Measurements from ENCODE around the gene PFN3. TPM values are rescaled to one million over a fixed set of nuclear protein-coding genes. Genes with fewer than 3 reads are reported as not detected.

The PFN3 gene
- total RNA-seq, 1 donor from 2014 or later: not detected

GRCh38 chr5:177412603-177413233 is 12.3 kb upstream of the PFN3 start:
- no peaks in the 10 kb centered on the region for H3K27me3 ChIP-seq
- no peak for DNase-seq (ENCODE audit: extremely low spot score in 2 of 2)
- no peak overlapping the region for H3K4me3 ChIP-seq
- H3K27ac ChIP-seq: no peak overlapping the region
- intact Hi-C loops (cut with DNase I): no loop called here
- H3K36me3 ChIP-seq: no peaks in the 10 kb centered on the region
- no peaks in the 10 kb centered on the region for H3K4me1 ChIP-seq
- TF ChIP-seq POLR2A (IDR thresholded peaks at IDR 0.05): no peak
- no peak for TF ChIP-seq CTCF (IDR thresholded peaks at IDR 0.05)
- no peak for TF ChIP-seq POLR2AphosphoS5 (IDR thresholded peaks at IDR 0.05; ENCODE audit: insufficient read depth in 1 of 2, low read depth in 1 of 2)
- no peaks in the 10 kb centered on the region for H3K9me3 ChIP-seq

- TF ChIP-seq CTCF (IDR thresholded peaks at IDR 0.05): no peak
- no peak for TF ChIP-seq POLR2A (IDR thresholded peaks at IDR 0.05)
- no peak for TF ChIP-seq POLR2AphosphoS5 (IDR thresholded peaks at IDR 0.05; ENCODE audit: insufficient read depth in 1 of 2, low read depth in 1 of 2)
- H3K4me3 ChIP-seq: no peak overlapping the region
- H3K4me1 ChIP-seq: no peaks in the 10 kb centered on the region
Observed at GRCh38 chr5:177410575-177410974, 10.1 kb upstream of the PFN3 start.

GRCh38 chr5:177409043-177409801 is 8.8 kb upstream of the PFN3 start, which contains the start of gene F12:
Gene F12 (minus strand): TSS chr5:177409564. CDS start chr5:177409527, 37 bp downstream.
- no peak for TF ChIP-seq POLR2AphosphoS5 (IDR thresholded peaks at IDR 0.05; ENCODE audit: insufficient read depth in 1 of 2, low read depth in 1 of 2)
- TF ChIP-seq CTCF (IDR thresholded peaks at IDR 0.05): no peak
- no peak for TF ChIP-seq POLR2A (IDR thresholded peaks at IDR 0.05)
- intact Hi-C loops (cut with DNase I): no loop called here
- Histone ChIP-seq H3K27ac (no peak within 1 kb of the TSS), H3K4me1 (peaks cover 8% of the 10 kb centered on the region), H3K9me3 (no peaks in the 10 kb centered on the region), H3K27me3 (no peaks in the 10 kb centered on the region), H3K4me3 (no peak within 1 kb of the TSS), H3K36me3 (no peaks in the 10 kb centered on the region)
- DNase-seq (ENCODE audit: extremely low spot score in 2 of 2): no peak

More at GRCh38 chr5:177410575-177410974, 10.1 kb upstream of the PFN3 start:
- intact Hi-C loops (cut with DNase I): no loop called here
- no peak overlapping the region for H3K27ac ChIP-seq
- H3K36me3 ChIP-seq: no peaks in the 10 kb centered on the region
- no peaks in the 10 kb centered on the region for H3K9me3 ChIP-seq
- no peak for DNase-seq (ENCODE audit: extremely low spot score in 2 of 2)
- no peaks in the 10 kb centered on the region for H3K27me3 ChIP-seq

GRCh38 chr5:177405805-177406204 is 5.3 kb upstream of the PFN3 start:
- H3K4me3 ChIP-seq: no peak overlapping the region
- no peak overlapping the region for H3K27ac ChIP-seq
- no peak for TF ChIP-seq CTCF (IDR thresholded peaks at IDR 0.05)
- TF ChIP-seq POLR2AphosphoS5 (IDR thresholded peaks at IDR 0.05; ENCODE audit: insufficient read depth in 1 of 2, low read depth in 1 of 2): no peak
- TF ChIP-seq POLR2A (IDR thresholded peaks at IDR 0.05): no peak
- H3K36me3 ChIP-seq: no peaks in the 10 kb centered on the region
- DNase-seq (ENCODE audit: extremely low spot score in 2 of 2): no peak
- no peaks in the 10 kb centered on the region for H3K9me3 ChIP-seq
- intact Hi-C loops (cut with DNase I): no loop called here
- peaks cover 32% of the 10 kb centered on the region for H3K4me1 ChIP-seq
- H3K27me3 ChIP-seq: peaks cover 7% of the 10 kb centered on the region

GRCh38 chr5:177405312-177405711 is 4.9 kb upstream of the PFN3 start:
- Histone ChIP-seq H3K36me3 (no peaks in the 10 kb centered on the region), H3K9me3 (no peaks in the 10 kb centered on the region), H3K27ac (no peak overlapping the region), H3K4me3 (no peak overlapping the region), H3K4me1 (peaks cover 35% of the 10 kb centered on the region), H3K27me3 (peaks cover 11% of the 10 kb centered on the region)
- no peak for DNase-seq (ENCODE audit: extremely low spot score in 2 of 2)
- intact Hi-C loops (cut with DNase I): no loop called here
- TF ChIP-seq POLR2AphosphoS5 (IDR thresholded peaks at IDR 0.05; ENCODE audit: insufficient read depth in 1 of 2, low read depth in 1 of 2) (no peak), POLR2A (IDR thresholded peaks at IDR 0.05) (no peak)

Data from vagina (tissue), 2 donors.